HepG2 (cell line): ENCODE measurements around the gene EEF2. TPM values are rescaled to one million over a fixed set of nuclear protein-coding genes. Genes with fewer than 3 reads are reported as not detected.

ENCODE experiments used
- BORCS8-MEF2B ChIP-seq: sonication (generic); formaldehyde crosslinking; IDR thresholded peaks from 2 replicates; pipeline ENCODE4 v1.8.0; 2022; ENCODE audit warnings: mild to moderate bottlenecking, missing genetic modification reagents
- HNRNPH1 ChIP-seq: fragments of 200-400 bp; formaldehyde crosslinking; optimal IDR thresholded peaks from 2 replicates; pipeline ENCODE3; 2017; ENCODE audit warnings: mild to moderate bottlenecking, low read depth, low read length
- LRRFIP1 ChIP-seq: sonication (generic); formaldehyde crosslinking; conservative IDR thresholded peaks from 2 replicates; pipeline ENCODE4 v1.4.0; 2020; ENCODE audit warnings: missing genetic modification reagents
- NCOA5 ChIP-seq: sonication (generic); formaldehyde crosslinking; IDR thresholded peaks from 2 replicates; pipeline ENCODE4 v1.4.0; 2020; ENCODE audit warnings: missing genetic modification reagents
- NKX3-1 ChIP-seq: sonication (generic); formaldehyde crosslinking; IDR thresholded peaks from 2 replicates; pipeline ENCODE4 v1.5.0; 2020; ENCODE audit warnings: missing genetic modification reagents
- NRL ChIP-seq: sonication (generic); formaldehyde crosslinking; IDR thresholded peaks from 2 replicates; pipeline ENCODE4 v1.5.0; 2020; ENCODE audit warnings: missing genetic modification reagents, mild to moderate bottlenecking, moderate library complexity, borderline replicate concordance
- PRMT3 ChIP-seq: sonication (generic); formaldehyde crosslinking; IDR thresholded peaks from 2 replicates; pipeline ENCODE4 v1.8.1; 2022; ENCODE audit warnings: low read depth, mild to moderate bottlenecking, moderate library complexity, missing genetic modification reagents, borderline replicate concordance
- RBM22 ChIP-seq: fragments of 200-400 bp; formaldehyde crosslinking; optimal IDR thresholded peaks from 2 replicates; pipeline ENCODE3; 2017; ENCODE audit warnings: mild to moderate bottlenecking, low read length, moderate library complexity
- RFX5 ChIP-seq: IDR thresholded peaks from 2 replicates; pipeline ENCODE4 v1.6.1; 2011; ENCODE audit warnings: low read depth, low read length, improper control_type of control experiment
- RFXANK ChIP-seq: IDR thresholded peaks from 2 replicates; pipeline ENCODE4 v1.6.1; 2016
- RNF2 ChIP-seq: fragments of 450-650 bp; conservative IDR thresholded peaks from 2 replicates; pipeline ENCODE4 v1.6.1; 2016; ENCODE audit warnings: low read depth
- RORA ChIP-seq: sonication (generic); formaldehyde crosslinking; IDR thresholded peaks from 2 replicates; pipeline ENCODE4 v1.5.0; 2020; ENCODE audit warnings: mild to moderate bottlenecking, missing genetic modification reagents, moderate library complexity
- TBP ChIP-seq: sonication (generic); formaldehyde crosslinking; IDR thresholded peaks from 2 replicates; pipeline ENCODE4 v1.5.0; 2020; ENCODE audit warnings: missing genetic modification reagents
- TFAP4 ChIP-seq: sonication (generic); IDR thresholded peaks from 2 replicates; pipeline ENCODE4 v1.6.1; 2016; ENCODE audit warnings: low read depth, borderline replicate concordance
- ZKSCAN5 ChIP-seq: sonication (generic); formaldehyde crosslinking; IDR thresholded peaks from 2 replicates; pipeline ENCODE4 v1.5.1; 2020; ENCODE audit warnings: mild to moderate bottlenecking, missing genetic modification reagents
- ZMAT5 ChIP-seq: sonication (generic); formaldehyde crosslinking; IDR thresholded peaks from 2 replicates; pipeline ENCODE4 v1.5.0; 2020; ENCODE audit warnings: mild to moderate bottlenecking, low read depth, missing genetic modification reagents, borderline replicate concordance
- ZNF432 ChIP-seq: sonication (generic); formaldehyde crosslinking; IDR thresholded peaks from 2 replicates; pipeline ENCODE4 v1.5.0; 2020; ENCODE audit warnings: missing genetic modification reagents, mild to moderate bottlenecking, borderline replicate concordance
- ZNF569 ChIP-seq: sonication (generic); formaldehyde crosslinking; IDR thresholded peaks from 2 replicates; pipeline ENCODE4 v1.5.0; 2020; ENCODE audit warnings: mild to moderate bottlenecking, missing genetic modification reagents, moderate library complexity, borderline replicate concordance
- ZNF597 ChIP-seq: sonication (generic); formaldehyde crosslinking; IDR thresholded peaks from 2 replicates; pipeline ENCODE4 v1.5.0; 2020; ENCODE audit warnings: missing genetic modification reagents
- ZNF674 ChIP-seq: sonication (generic); formaldehyde crosslinking; IDR thresholded peaks from 2 replicates; pipeline ENCODE4 v1.5.0; 2020; ENCODE audit warnings: low read depth, mild to moderate bottlenecking, missing genetic modification reagents
- polyA plus RNA-seq, 8 experiments: library from polyadenylated mRNA; depleted of rRNA in 3 of 8; stranded (reverse) in 7 of 8; unstranded in 1 of 8; fragments of >200 nt; fragmentation: Illumina TruSeq in 4 of 8; extraction: Trizol in 4 of 8; gene quantifications; 2 replicates each; pipeline versions ENCODE4 v1.2.1 to v1.2.3, GENCODE V29; 2011 to 2016; ENCODE audit warnings: low read depth in 4 of 8, missing spikeins in 1 of 8, mixed read lengths in 1 of 8; ENCODE audit not compliant: insufficient read depth in 1 of 8
- total RNA-seq, 5 experiments: library from RNA; depleted of rRNA; stranded (reverse); fragments of >200 nt; fragmentation: Illumina TruSeq; extraction: Trizol; gene quantifications; 2 replicates each; pipeline ENCODE4 v1.2.3, GENCODE V29; 2016; ENCODE audit warnings: low read depth in 1 of 5
- TF ChIP-seq, protein P1 (sequence below): sonication (generic); formaldehyde crosslinking; IDR thresholded peaks from 2 replicates; pipeline ENCODE4 v1.5.0; 2020; ENCODE audit warnings: missing genetic modification reagents

EEF2 gene
- total and polyA plus RNA-seq, 2 of the 13 experiments (the other 11 are each of a cell fraction or from before 2014, with no cell fraction given) = 1,441 to 1,777 TPM

DNA sequence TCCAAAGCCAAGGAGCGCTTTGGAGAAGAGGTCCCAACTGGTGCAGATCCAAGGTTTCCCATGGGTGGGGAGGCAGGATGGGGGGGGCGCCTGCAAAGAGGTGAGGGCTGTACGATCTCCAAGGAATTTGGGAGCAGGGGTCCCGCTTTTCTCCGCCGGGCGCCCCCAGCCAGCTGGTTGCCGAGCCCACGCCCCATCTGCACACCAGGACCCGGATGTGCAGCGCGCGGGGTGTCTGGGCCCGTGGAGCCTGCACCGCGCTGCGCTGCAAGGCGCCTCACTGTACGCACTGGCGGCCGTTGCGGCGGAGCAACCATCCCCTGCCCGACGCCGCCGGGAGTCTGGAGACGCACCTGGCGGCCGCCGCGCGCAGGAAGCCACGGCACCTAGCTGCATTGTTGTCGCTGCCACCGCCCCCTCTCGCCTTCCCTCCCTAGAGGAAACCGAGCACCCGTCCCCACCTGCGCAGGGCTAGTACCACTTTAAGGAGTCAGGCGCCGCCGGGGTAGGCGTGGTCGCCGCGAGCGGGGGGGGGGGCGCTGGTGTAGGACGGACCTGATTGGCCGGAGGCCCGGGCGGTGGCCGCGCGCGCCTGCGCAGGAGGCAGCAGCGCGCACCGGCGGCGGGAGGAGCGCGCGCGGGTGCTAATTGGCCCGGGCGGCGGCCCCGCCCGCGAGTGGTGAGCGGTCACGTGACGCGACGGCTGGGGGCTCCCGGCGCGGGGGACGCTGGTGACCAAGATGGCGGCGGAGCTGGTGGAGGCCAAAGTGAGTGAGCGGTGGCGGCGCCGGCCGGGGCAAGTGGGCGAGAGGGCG is 22.0 kb upstream of the EEF2 start, which contains the start of gene PIAS4 (continued):
- TF ChIP-seq ZMAT5 (CRISPR knock-in tag) (no peak), BORCS8-MEF2B (CRISPR knock-in tag) (peak; percentile 79), RBM22 (no peak), RFX5 (no peak), RFXANK (CRISPR knock-in tag) (0 out of 2 replicates have a peak, but pooled peaks have one; percentile 47), ZKSCAN5 (CRISPR knock-in tag) (no peak), LRRFIP1 (CRISPR knock-in tag) (no peak), NRL (peak; percentile 82; the same call in 1 of the 2 replicates), HNRNPH1 (no peak), RORA (no peak), TFAP4 (peak; percentile 80; the same call in 1 of the 2 replicates), RNF2 (peak; percentile 73; the same call in 1 of the 2 replicates), TBP (CRISPR knock-in tag) (no peak), ZNF432 (no peak), ZNF569 (CRISPR knock-in tag) (no peak), PRMT3 (CRISPR knock-in tag) (no peak), ZNF674 (no peak), NCOA5 (CRISPR knock-in tag) (no peak), NKX3-1 (CRISPR knock-in tag) (no peak), ZNF597 (CRISPR knock-in tag) (no peak)
- TF ChIP-seq, protein P1, sequence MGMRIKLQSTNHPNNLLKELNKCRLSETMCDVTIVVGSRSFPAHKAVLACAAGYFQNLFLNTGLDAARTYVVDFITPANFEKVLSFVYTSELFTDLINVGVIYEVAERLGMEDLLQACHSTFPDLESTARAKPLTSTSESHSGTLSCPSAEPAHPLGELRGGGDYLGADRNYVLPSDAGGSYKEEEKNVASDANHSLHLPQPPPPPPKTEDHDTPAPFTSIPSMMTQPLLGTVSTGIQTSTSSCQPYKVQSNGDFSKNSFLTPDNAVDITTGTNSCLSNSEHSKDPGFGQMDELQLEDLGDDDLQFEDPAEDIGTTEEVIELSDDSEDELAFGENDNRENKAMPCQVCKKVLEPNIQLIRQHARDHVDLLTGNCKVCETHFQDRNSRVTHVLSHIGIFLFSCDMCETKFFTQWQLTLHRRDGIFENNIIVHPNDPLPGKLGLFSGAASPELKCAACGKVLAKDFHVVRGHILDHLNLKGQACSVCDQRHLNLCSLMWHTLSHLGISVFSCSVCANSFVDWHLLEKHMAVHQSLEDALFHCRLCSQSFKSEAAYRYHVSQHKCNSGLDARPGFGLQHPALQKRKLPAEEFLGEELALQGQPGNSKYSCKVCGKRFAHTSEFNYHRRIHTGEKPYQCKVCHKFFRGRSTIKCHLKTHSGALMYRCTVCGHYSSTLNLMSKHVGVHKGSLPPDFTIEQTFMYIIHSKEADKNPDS (CRISPR knock-in tag) = no peak
